B cell (primary cell): ENCODE data around the gene CA9. TPM values are rescaled to one million over a fixed set of nuclear protein-coding genes. Genes with fewer than 3 reads are reported as not detected.

Source experiments
- ATAC-seq: fragments of 200-7000 bp; cut with Tn5 transposase; one replicate; pipeline ENCODE4 v1.10.0; 2021; ENCODE audit warnings: low read depth, mild to moderate bottlenecking, moderate number of reproducible peaks, moderate library complexity
- CTCF ChIA-PET: fragments of 350-600 bp; sonication (Branson Sonifier 250); formaldehyde crosslinking; loops from one replicate; lab custom pipeline; 2021; ENCODE audit warnings: antibody characterized with exemption, inconsistent platforms; lab: Charles Lee
- POLR2A ChIA-PET: fragments of 350-600 bp; sonication (Branson Sonifier 250); formaldehyde crosslinking; loops from one replicate; lab custom pipeline; 2021; ENCODE audit warnings: antibody characterized with exemption; lab: Charles Lee
- DNase-seq: peaks from one replicate; pipeline ENCODE4 v3.0.0; 2013
- H2AFZ ChIP-seq: 2 replicates; pipeline ENCODE4 v1.6.1; 2012; ENCODE audit warnings: mild to moderate bottlenecking, low read depth, low read length; ENCODE audit not compliant: insufficient read depth, poor library complexity, severe bottlenecking
- H3K27ac ChIP-seq, 2 donors: 1 replicate in 1 of 2; 2 replicates in 1 of 2; pipeline ENCODE4 v1.5.1; 2012 to 2013; ENCODE audit warnings: low read length in 2 of 2, mild to moderate bottlenecking in 2 of 2, moderate library complexity in 1 of 2
- H3K27me3 ChIP-seq, 4 experiments: fragments of 200-600 bp in 1 of 4; sonication (generic) in 1 of 4; replicated peaks in 1 of 4; 1 replicate in 2 of 4; 2 replicates in 2 of 4; pipeline versions ENCODE4 v1.6.1 to v1.7.0; 2013 to 2016; ENCODE audit warnings: low read length in 3 of 4, mild to moderate bottlenecking in 2 of 4, mixed read lengths in 1 of 4, moderate library complexity in 1 of 4; ENCODE audit not compliant: insufficient read depth in 4 of 4, control insufficient read depth in 3 of 4; ENCODE audit errors: control extremely low read depth in 1 of 4
- H3K36me3 ChIP-seq, 2 experiments: replicated peaks in 1 of 2; 1 replicate in 1 of 2; 2 replicates in 1 of 2; pipeline versions ENCODE4 v1.6.1 to v1.7.1; 2013; ENCODE audit warnings: low read length in 1 of 2; ENCODE audit not compliant: insufficient read depth in 2 of 2, control insufficient read depth in 1 of 2; ENCODE audit errors: control extremely low read depth in 1 of 2, extremely low read depth in 1 of 2
- H3K4me1 ChIP-seq, 2 donors: fragments of 200-600 bp in 1 of 2; sonication (generic) in 1 of 2; 1 replicate in 1 of 2; 2 replicates in 1 of 2; pipeline versions ENCODE4 v1.5.1 to v1.6.1; 2013 to 2017; ENCODE audit warnings: low read length in 2 of 2; ENCODE audit not compliant: control insufficient read depth in 2 of 2, insufficient read depth in 2 of 2
- H3K4me2 ChIP-seq: replicated peaks from 2 replicates; pipeline ENCODE3; 2012; ENCODE audit warnings: mild to moderate bottlenecking, low read depth, low read length; ENCODE audit not compliant: poor library complexity, severe bottlenecking
- H3K4me3 ChIP-seq, 5 experiments: fragments of 200-600 bp in 1 of 5; sonication (generic) in 1 of 5; 1 replicate in 3 of 5; 2 replicates in 2 of 5; pipeline versions ENCODE4 v1.5.1 to v1.7.0; 2011 to 2016; ENCODE audit warnings: low read length in 4 of 5, mild to moderate bottlenecking in 4 of 5, low read depth in 2 of 5, control low read depth in 1 of 5, moderate library complexity in 1 of 5; ENCODE audit not compliant: insufficient read depth in 1 of 5; ENCODE audit errors: control extremely low read depth in 1 of 5, extremely low read depth in 1 of 5
- H3K79me2 ChIP-seq: fragments of 200-600 bp; sonication (generic); one replicate; pipeline ENCODE4 v1.6.0; 2016; ENCODE audit warnings: low read length; ENCODE audit not compliant: control insufficient read depth, insufficient read depth
- H3K9ac ChIP-seq: fragments of 200-600 bp; sonication (generic); 2 replicates; pipeline ENCODE4 v1.6.1; 2017; ENCODE audit warnings: mild to moderate bottlenecking, low read length, moderate library complexity
- H3K9me3 ChIP-seq, 3 donors: one replicate each; pipeline versions ENCODE4 v1.6.1 to v1.7.1; 2013; ENCODE audit warnings: low read length in 2 of 3; ENCODE audit not compliant: control insufficient read depth in 2 of 3, insufficient read depth in 1 of 3; ENCODE audit errors: control extremely low read depth in 1 of 3
- H4K20me1 ChIP-seq: 2 replicates; pipeline ENCODE4 v1.6.0; 2012; ENCODE audit warnings: mild to moderate bottlenecking, low read length; ENCODE audit not compliant: insufficient read depth, control insufficient read depth, poor library complexity, severe bottlenecking
- H3K27ac Mint-ChIP-seq: one replicate; pipeline ENCODE4 v1.8.0; 2021; ENCODE audit warnings: mixed read lengths
- H3K27me3 Mint-ChIP-seq: one replicate; pipeline ENCODE4 v1.8.0; 2021; ENCODE audit warnings: mixed read lengths
- H3K4me1 Mint-ChIP-seq: one replicate; pipeline ENCODE4 v1.8.0; 2021; ENCODE audit warnings: mixed read lengths
- H3K4me3 Mint-ChIP-seq: one replicate; pipeline ENCODE4 v1.8.0; 2021; ENCODE audit warnings: mixed read lengths
- H3K9me3 Mint-ChIP-seq: one replicate; pipeline ENCODE4 v1.8.0; 2022; ENCODE audit warnings: mixed read lengths; ENCODE audit not compliant: insufficient read depth
- CTCF ChIP-seq: fragments of 200-600 bp; IDR thresholded peaks from one replicate; pipeline ENCODE4 v1.8.0; 2022; ENCODE audit warnings: antibody characterized with exemption, mild to moderate bottlenecking
- EZH2 ChIP-seq: IDR thresholded peaks from 2 replicates; pipeline ENCODE4 v1.6.1; 2012; ENCODE audit warnings: borderline replicate concordance, low read depth, mild to moderate bottlenecking, moderate library complexity, low read length; ENCODE audit not compliant: insufficient read depth, poor library complexity, severe bottlenecking
- WGBS: methylation state at CpG from one replicate; pipeline ENCODE4 v1.1.5; 2013; ENCODE audit warnings: missing lambda C conversion rate; ENCODE audit not compliant: insufficient coverage; 5-methylcytosine and 5-hydroxymethylcytosine counted together
- intact Hi-C: fragments of 100-400 bp; cut with micrococcal nuclease; formaldehyde crosslinking; loops from one replicate; pipeline ENCODE4 v1.10.0; 2022
- polyA plus RNA-seq: library from polyadenylated mRNA; depleted of rRNA; stranded (reverse); fragments of >200 nt; gene quantifications from 2 replicates; pipeline ENCODE4 v1.2.3, GENCODE V29; 2012
- total RNA-seq, 2 donors: library from RNA; stranded (reverse); fragments of 120-200 nt in 1 of 2; gene quantifications; 1 replicate in 1 of 2; 2 replicates in 1 of 2; pipeline versions ENCODE4 v1.2.3 to v1.2.4, GENCODE V29; 2013 to 2022

The CA9 gene
- total and polyA plus RNA-seq, 2 donors (not counting 1 experiment from before 2014, with no cell fraction given), result not detected

- Histone ChIP-seq H2AFZ (peak overlapping the region; percentile 25), H3K9me3 (no peaks in the 10 kb centered on the region), H3K27me3 (no peaks in the 10 kb centered on the region), H3K4me2 (peak overlapping the region; percentile 89), H3K79me2 (peaks cover 80% of the 10 kb centered on the region), H4K20me1 (peaks cover 57% of the 10 kb centered on the region), H3K36me3 (peaks cover 7 to 39% of the 10 kb centered on the region in 2 experiments), H3K9ac (peak overlapping the region; percentile 84), H3K27ac (peak overlapping the region in 1 of 2 donors; percentile 92), H3K4me3 (peak overlapping the region in 2 of 5 experiments; percentile 3 to 44), H3K4me1 (peaks cover 63 to 67% of the 10 kb centered on the region in 2 donors)
- H3K27ac Mint-ChIP-seq, result no peak overlapping the region
- peaks cover 13% of the 10 kb centered on the region for H3K4me1 Mint-ChIP-seq
- ATAC-seq (no peak), DNase-seq (no peak)
- intact Hi-C loops, result loop anchor here (5.0 kb wide), 1 partner anchor 1272 kb away; the partner anchor contains the start of genes DNAI1 and FAM219A
- H3K9me3 Mint-ChIP-seq, result no peaks in the 10 kb centered on the region
- H3K27me3 Mint-ChIP-seq, result no peaks in the 10 kb centered on the region
- no peak overlapping the region for H3K4me3 Mint-ChIP-seq
- TF ChIP-seq CTCF (no peak), EZH2 (no peak)
- WGBS, result 42% methylated on average over 1 of the region's 3 CpGs
- CTCF ChIA-PET, result interaction anchor here (0.6 to 9.0 kb wide), 15 partner anchors 27 to 153 kb away, joined by 3 to 115 read pairs (median 5); partner anchors contain the start of genes CCDC107, RMRP, TESK1 and TPM2
- POLR2A ChIA-PET, result interaction anchor here (4.4 kb wide), 1 partner anchor 11 kb away, joined by 21 read pairs; no protein-coding TSS in a partner anchor
Measured at GRCh38 chr9:35729101-35729500, 55.4 kb downstream of the CA9 start.
